SU-DHL-6 (cell line): ENCODE measurements around the gene TECPR2.

ENCODE experiments used
- H2AFZ ChIP-seq: fragments of 200-600 bp; sonication (generic); 2 replicates; pipeline ENCODE4 v1.6.1; 2014; ENCODE audit warnings: low read depth, mild to moderate bottlenecking, moderate library complexity, mixed read lengths, antibody characterized with exemption, low read length; ENCODE audit not compliant: severe bottlenecking
- H3F3A ChIP-seq: fragments of 200-600 bp; shearing (Covaris generic); 2 replicates; pipeline ENCODE4 v1.6.0; 2016; ENCODE audit warnings: antibody characterized with exemption, mild to moderate bottlenecking; ENCODE audit not compliant: insufficient read depth
- H3K27ac ChIP-seq: fragments of 200-600 bp; sonication (generic); 2 replicates; pipeline ENCODE4 v1.5.1; 2016; ENCODE audit warnings: low read depth, mild to moderate bottlenecking, low read length, moderate library complexity, mixed read lengths
- H3K27me3 ChIP-seq: fragments of 200-600 bp; sonication (generic), shearing (Covaris generic); 2 replicates; pipeline ENCODE4 v1.6.0; 2014; ENCODE audit warnings: mild to moderate bottlenecking, low read length
- H3K36me3 ChIP-seq: fragments of 200-600 bp; sonication (generic); 2 replicates; pipeline ENCODE4 v1.6.1; 2014; ENCODE audit warnings: mild to moderate bottlenecking, low read length, mixed read lengths
- H3K4me2 ChIP-seq: fragments of 300-600, 200-600 bp; shearing (Covaris generic), sonication (generic); 2 replicates; pipeline ENCODE4 v1.6.0; 2014; ENCODE audit warnings: low read length, low read depth, mild to moderate bottlenecking; ENCODE audit not compliant: poor library complexity, severe bottlenecking
- H3K4me3 ChIP-seq: fragments of 200-600 bp; sonication (generic); 2 replicates; pipeline ENCODE4 v1.5.1; 2014; ENCODE audit warnings: antibody characterized with exemption, low read length, mild to moderate bottlenecking, mixed read lengths; ENCODE audit not compliant: insufficient read depth, poor library complexity, severe bottlenecking
- H3K79me2 ChIP-seq: fragments of 200-600 bp; sonication (generic); 2 replicates; pipeline ENCODE4 v1.6.1; 2014; ENCODE audit warnings: mild to moderate bottlenecking, low read length, moderate library complexity; ENCODE audit not compliant: insufficient read depth
- H3K9ac ChIP-seq: fragments of 200-600 bp; sonication (generic); 2 replicates; pipeline ENCODE4 v1.7.0; 2014; ENCODE audit warnings: mild to moderate bottlenecking, low read length
- H3K9me2 ChIP-seq: fragments of 200-600 bp; sonication (generic); replicated peaks from 2 replicates; pipeline ENCODE4 v1.6.1; 2014; ENCODE audit warnings: low read length; ENCODE audit not compliant: insufficient read depth
- H3K9me3 ChIP-seq: fragments of 200-600 bp; sonication (generic); 2 replicates; pipeline ENCODE4 v1.6.1; 2014; ENCODE audit warnings: low read length, mixed read lengths; ENCODE audit not compliant: insufficient read depth
- H4K20me1 ChIP-seq: fragments of 200-600 bp; sonication (generic); 2 replicates; pipeline ENCODE4 v1.6.1; 2014; ENCODE audit warnings: low read depth, mild to moderate bottlenecking, antibody characterized with exemption, low read length, moderate library complexity, mixed read lengths
- EZH2phosphoT487 ChIP-seq: fragments of 200-600 bp; sonication (generic), shearing (Covaris generic); conservative IDR thresholded peaks from 2 replicates; pipeline ENCODE4 v1.6.1; 2018; ENCODE audit warnings: mild to moderate bottlenecking, antibody characterized with exemption, low read length, moderate library complexity, mixed read lengths
- TF ChIP-seq, protein P1 (sequence below): fragments of 200-600 bp; sonication (generic); IDR thresholded peaks from one replicate; pipeline ENCODE4 v1.5.1; 2017; ENCODE audit warnings: antibody characterized with exemption, mild to moderate bottlenecking, low read length, moderate library complexity; ENCODE audit not compliant: insufficient read depth, poor library complexity, severe bottlenecking

TECPR2 gene

DNA sequence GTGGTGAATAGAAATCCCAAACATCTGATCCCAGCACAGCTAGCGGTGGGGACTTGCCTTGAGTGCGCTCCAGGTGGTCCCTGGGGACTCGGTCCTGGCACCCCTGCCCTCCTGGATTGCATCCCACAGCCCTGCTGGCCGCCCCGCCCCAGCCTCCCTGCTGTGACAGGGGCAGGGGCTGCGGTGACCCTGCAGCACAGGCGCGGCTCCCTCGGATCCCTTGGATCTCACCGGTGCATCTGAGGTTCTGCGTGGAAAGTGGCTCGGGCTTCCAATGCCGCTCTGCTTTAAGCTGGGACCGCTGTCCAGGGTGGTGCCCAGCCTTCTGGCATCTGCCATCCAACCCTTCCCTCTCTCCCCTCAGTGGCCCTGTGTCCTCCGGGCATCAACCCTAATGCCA, 130.8 kb downstream of the TECPR2 start:
- Histone ChIP-seq H3K4me3 (no peak overlapping the region), H3K79me2 (no peaks in the 10 kb centered on the region), H3K27ac (no peak overlapping the region), H3K9me2 (no peaks in the 10 kb centered on the region), H4K20me1 (no peaks in the 10 kb centered on the region), H3K9ac (no peak overlapping the region), H3K9me3 (no peaks in the 10 kb centered on the region), H3K4me2 (no peak overlapping the region), H3K27me3 (no peaks in the 10 kb centered on the region), H3F3A (no peaks in the 10 kb centered on the region), H3K36me3 (no peaks in the 10 kb centered on the region), H2AFZ (no peak overlapping the region)
- TF ChIP-seq, protein P1, sequence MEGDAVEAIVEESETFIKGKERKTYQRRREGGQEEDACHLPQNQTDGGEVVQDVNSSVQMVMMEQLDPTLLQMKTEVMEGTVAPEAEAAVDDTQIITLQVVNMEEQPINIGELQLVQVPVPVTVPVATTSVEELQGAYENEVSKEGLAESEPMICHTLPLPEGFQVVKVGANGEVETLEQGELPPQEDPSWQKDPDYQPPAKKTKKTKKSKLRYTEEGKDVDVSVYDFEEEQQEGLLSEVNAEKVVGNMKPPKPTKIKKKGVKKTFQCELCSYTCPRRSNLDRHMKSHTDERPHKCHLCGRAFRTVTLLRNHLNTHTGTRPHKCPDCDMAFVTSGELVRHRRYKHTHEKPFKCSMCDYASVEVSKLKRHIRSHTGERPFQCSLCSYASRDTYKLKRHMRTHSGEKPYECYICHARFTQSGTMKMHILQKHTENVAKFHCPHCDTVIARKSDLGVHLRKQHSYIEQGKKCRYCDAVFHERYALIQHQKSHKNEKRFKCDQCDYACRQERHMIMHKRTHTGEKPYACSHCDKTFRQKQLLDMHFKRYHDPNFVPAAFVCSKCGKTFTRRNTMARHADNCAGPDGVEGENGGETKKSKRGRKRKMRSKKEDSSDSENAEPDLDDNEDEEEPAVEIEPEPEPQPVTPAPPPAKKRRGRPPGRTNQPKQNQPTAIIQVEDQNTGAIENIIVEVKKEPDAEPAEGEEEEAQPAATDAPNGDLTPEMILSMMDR = no peak
- TF ChIP-seq EZH2phosphoT487 = no peak

DNA sequence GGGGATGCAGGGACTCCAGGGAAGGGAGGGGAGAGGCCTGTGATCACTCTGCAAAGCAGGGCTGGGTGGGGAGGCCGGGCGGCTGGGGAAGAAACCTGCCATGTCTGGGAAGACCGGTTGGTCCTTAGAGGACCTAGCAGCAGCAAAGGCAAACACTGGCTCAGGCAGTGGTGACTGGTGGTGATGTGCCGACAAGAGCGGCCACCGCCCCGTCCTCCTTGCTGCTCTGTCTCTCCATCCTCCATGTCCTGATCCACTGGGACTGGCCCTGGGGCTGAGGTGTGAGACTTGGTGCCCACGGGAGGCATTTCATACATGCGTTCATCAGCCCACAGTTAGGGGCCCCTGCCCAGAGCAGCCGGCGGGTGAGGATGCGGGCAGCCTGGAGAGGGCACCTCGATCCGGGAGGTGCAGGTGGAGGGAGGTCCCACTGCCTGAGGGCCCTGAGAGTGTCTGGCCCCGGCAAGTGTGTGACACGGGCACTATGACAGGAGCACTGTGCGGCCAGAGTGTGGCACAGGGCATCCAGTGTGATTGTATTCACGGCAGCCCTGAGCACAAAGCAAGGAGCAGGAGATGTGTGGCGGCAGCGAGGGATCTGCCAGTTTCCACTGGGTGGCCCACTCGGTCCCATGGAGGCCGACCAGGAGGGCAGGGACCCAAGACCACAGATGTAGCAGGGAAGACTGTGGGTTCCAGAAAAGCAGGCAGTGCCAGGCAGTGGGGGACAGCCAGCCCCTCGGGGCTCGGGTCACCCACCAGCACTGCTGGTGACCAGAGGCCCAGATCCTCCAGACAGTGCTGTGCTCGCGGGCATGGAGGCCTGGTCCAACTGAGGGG, 133.0 kb downstream of the TECPR2 start:
- no peaks in the 10 kb centered on the region for H3K9me2 ChIP-seq
- no peaks in the 10 kb centered on the region for H3K79me2 ChIP-seq
- TF ChIP-seq, protein P1 = no peak
- TF ChIP-seq EZH2phosphoT487 = no peak
- no peaks in the 10 kb centered on the region for H3F3A ChIP-seq
- H3K9ac ChIP-seq = no peak overlapping the region
- no peaks in the 10 kb centered on the region for H4K20me1 ChIP-seq
- no peaks in the 10 kb centered on the region for H3K9me3 ChIP-seq
- H2AFZ ChIP-seq = no peak overlapping the region
- H3K4me2 ChIP-seq = no peak overlapping the region
- no peak overlapping the region for H3K27ac ChIP-seq
- no peaks in the 10 kb centered on the region for H3K36me3 ChIP-seq
- no peaks in the 10 kb centered on the region for H3K27me3 ChIP-seq
- no peak overlapping the region for H3K4me3 ChIP-seq

DNA sequence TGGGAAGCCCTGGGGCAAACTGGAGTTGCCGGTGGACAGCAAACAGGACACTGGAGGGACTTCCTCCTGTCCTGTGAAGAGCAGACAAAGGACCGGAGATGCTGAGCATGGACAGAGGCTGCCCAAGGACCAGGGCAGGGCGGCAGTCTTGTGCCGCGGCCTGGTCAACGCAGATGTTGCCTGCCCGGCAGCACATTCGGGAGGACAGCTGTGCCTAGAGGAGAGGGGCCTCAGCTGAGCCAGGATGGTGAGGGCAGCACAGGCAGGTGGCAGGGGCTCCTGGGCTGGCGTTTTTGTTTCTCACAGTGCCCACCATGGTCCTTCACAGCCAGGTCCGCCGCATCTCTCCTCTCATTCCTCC, 133.6 kb downstream of the TECPR2 start:
- Histone ChIP-seq H3K36me3 (no peaks in the 10 kb centered on the region), H3K79me2 (no peaks in the 10 kb centered on the region), H3K27ac (no peak overlapping the region), H3K9me3 (no peaks in the 10 kb centered on the region), H3K27me3 (no peaks in the 10 kb centered on the region), H4K20me1 (no peaks in the 10 kb centered on the region), H3F3A (no peaks in the 10 kb centered on the region), H2AFZ (no peak overlapping the region), H3K9me2 (no peaks in the 10 kb centered on the region), H3K9ac (no peak overlapping the region), H3K4me3 (no peak overlapping the region), H3K4me2 (no peak overlapping the region)
- TF ChIP-seq, protein P1 = no peak
- TF ChIP-seq EZH2phosphoT487 = no peak
